Measurements from ENCODE around the gene RIPOR2. TPM values are rescaled to one million over a fixed set of nuclear protein-coding genes. Genes with fewer than 3 reads are reported as not detected.

Gene RIPOR2
- total and polyA plus RNA-seq, 4 donors, result 1.1 to 16.1 (median 6.1) TPM

- H3K27me3 ChIP-seq (ENCODE audit: control insufficient read depth in 1 of 2, insufficient read depth in 2 of 2, low read length in 1 of 2), result no peaks in the 10 kb centered on the region
- peaks cover 0 to 2% of the 10 kb centered on the region in 2 donors for H3K4me1 ChIP-seq (ENCODE audit: control insufficient read depth in 1 of 2, insufficient read depth in 2 of 2, low read length in 2 of 2)
- ATAC-seq (ENCODE audit: low FRiP score) (no peak), DNase-seq (no peak)
- WGBS, 2 donors, result 74 to 77% methylated on average over 6 of the region's 6 CpGs
- intact Hi-C loops (cut with DNase I), result no loop called here
- H3K4me3 ChIP-seq (ENCODE audit: low read length in 2 of 2), result no peak overlapping the region
- no peaks in the 10 kb centered on the region for H3K9me3 ChIP-seq (ENCODE audit: control insufficient read depth, low read length)
- H3K36me3 ChIP-seq (ENCODE audit: control insufficient read depth in 1 of 2, insufficient read depth in 2 of 2, low read length in 1 of 2), result no peaks in the 10 kb centered on the region
- H3K27ac ChIP-seq (ENCODE audit: low read depth in 1 of 2, low read length in 2 of 2), result no peak overlapping the region
Observed at GRCh38 chr6:24897186-24897585, 38.6 kb downstream of the RIPOR2 start.

DNA sequence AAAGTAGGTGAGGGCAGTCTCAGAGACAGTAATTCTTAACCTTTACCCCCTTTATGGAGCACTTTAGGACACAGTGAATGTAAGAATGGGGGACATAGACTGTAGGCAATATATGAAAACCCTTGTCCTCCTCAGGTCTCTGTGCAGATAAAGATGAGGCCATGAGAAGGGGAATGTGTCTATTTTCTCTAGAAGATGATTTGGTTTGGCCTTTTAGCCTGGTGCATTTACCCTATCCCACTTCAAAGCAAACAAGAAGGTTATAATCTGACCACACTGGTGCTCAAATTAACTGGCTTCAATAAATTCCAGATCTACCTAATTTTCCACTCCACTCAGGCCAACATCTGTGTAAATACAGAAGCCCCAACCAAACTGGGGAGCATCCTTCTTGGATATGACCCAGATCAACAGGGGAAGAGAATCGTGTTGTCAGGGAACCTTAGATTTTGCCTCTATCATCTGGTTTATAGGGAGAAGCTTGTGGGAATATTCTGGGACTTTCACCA lies 42.4 kb downstream of the RIPOR2 start:
- DNase-seq (no peak), ATAC-seq (ENCODE audit: low FRiP score) (no peak)
- Histone ChIP-seq H3K36me3 (ENCODE audit: control insufficient read depth in 1 of 2, insufficient read depth in 2 of 2, low read length in 1 of 2) (no peaks in the 10 kb centered on the region), H3K4me3 (ENCODE audit: low read length in 2 of 2) (no peak overlapping the region), H3K9me3 (ENCODE audit: control insufficient read depth, low read length) (no peaks in the 10 kb centered on the region), H3K27me3 (ENCODE audit: control insufficient read depth in 1 of 2, insufficient read depth in 2 of 2, low read length in 1 of 2) (no peaks in the 10 kb centered on the region), H3K4me1 (ENCODE audit: control insufficient read depth in 1 of 2, insufficient read depth in 2 of 2, low read length in 2 of 2) (no peaks in the 10 kb centered on the region), H3K27ac (ENCODE audit: low read depth in 1 of 2, low read length in 2 of 2) (no peak overlapping the region)
- intact Hi-C loops (cut with DNase I), result no loop called here
- WGBS, 2 donors, result 90 to 98% methylated on average over 1 of the region's 1 CpG

GRCh38 chr6:24891004-24891403 lies 44.8 kb downstream of the RIPOR2 start:
- ATAC-seq (ENCODE audit: low FRiP score) (no peak), DNase-seq (no peak)
- Histone ChIP-seq H3K4me1 (ENCODE audit: control insufficient read depth in 1 of 2, insufficient read depth in 2 of 2, low read length in 2 of 2) (no peaks in the 10 kb centered on the region), H3K36me3 (ENCODE audit: control insufficient read depth in 1 of 2, insufficient read depth in 2 of 2, low read length in 1 of 2) (no peaks in the 10 kb centered on the region), H3K4me3 (ENCODE audit: low read length in 2 of 2) (no peak overlapping the region), H3K9me3 (ENCODE audit: control insufficient read depth, low read length) (no peaks in the 10 kb centered on the region), H3K27ac (ENCODE audit: low read depth in 1 of 2, low read length in 2 of 2) (no peak overlapping the region), H3K27me3 (ENCODE audit: control insufficient read depth in 1 of 2, insufficient read depth in 2 of 2, low read length in 1 of 2) (no peaks in the 10 kb centered on the region)
- 75 to 83% methylated on average over 3 of the region's 3 CpGs for WGBS, 2 donors
- intact Hi-C loops (cut with DNase I), result no loop called here

GRCh38 chr6:24890471-24890870 lies 45.3 kb downstream of the RIPOR2 start:
- intact Hi-C loops (cut with DNase I), result no loop called here
- Histone ChIP-seq H3K9me3 (ENCODE audit: control insufficient read depth, low read length) (no peaks in the 10 kb centered on the region), H3K36me3 (ENCODE audit: control insufficient read depth in 1 of 2, insufficient read depth in 2 of 2, low read length in 1 of 2) (no peaks in the 10 kb centered on the region), H3K27ac (ENCODE audit: low read depth in 1 of 2, low read length in 2 of 2) (no peak overlapping the region), H3K27me3 (ENCODE audit: control insufficient read depth in 1 of 2, insufficient read depth in 2 of 2, low read length in 1 of 2) (no peaks in the 10 kb centered on the region), H3K4me1 (ENCODE audit: control insufficient read depth in 1 of 2, insufficient read depth in 2 of 2, low read length in 2 of 2) (no peaks in the 10 kb centered on the region), H3K4me3 (ENCODE audit: low read length in 2 of 2) (no peak overlapping the region)
- ATAC-seq (ENCODE audit: low FRiP score) (no peak), DNase-seq (no peak)
- WGBS, 2 donors, result 92 to 100% methylated on average over 1 of the region's 1 CpG

DNA sequence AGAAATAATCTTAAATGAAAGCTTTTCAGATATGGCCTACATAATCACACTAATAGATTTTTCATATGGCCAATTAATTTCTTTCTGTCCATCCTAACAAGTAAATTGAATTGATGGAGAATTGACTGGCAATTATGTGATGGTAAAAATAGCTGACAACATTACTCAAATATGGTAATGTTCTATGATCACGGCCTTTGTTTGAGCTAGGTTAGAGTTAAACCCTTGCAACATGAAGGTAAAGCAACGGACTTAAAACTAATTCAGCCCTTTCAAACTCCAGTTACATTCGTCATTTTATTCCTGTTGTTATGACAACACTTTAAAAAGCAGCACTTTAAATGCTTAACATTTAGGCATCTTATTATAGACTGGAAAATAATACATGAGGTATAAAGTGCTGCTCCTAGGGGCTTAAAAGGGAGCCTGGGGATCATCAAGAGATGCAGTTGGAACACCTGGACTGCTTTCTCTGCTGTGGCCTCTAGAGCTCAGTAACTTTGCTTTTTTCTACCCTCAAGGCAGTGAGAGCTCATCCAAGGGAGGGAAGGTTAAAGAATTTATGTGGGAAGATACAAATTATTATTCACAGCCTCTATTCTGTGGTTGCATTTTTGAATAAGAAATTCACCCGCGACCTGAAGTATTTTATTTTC lies 46.9 kb downstream of the RIPOR2 start:
- intact Hi-C loops (cut with DNase I), result no loop called here
- no peak for DNase-seq
- no peak overlapping the region for H3K4me3 ChIP-seq (ENCODE audit: low read length in 2 of 2)
- H3K4me1 ChIP-seq (ENCODE audit: control insufficient read depth in 1 of 2, insufficient read depth in 2 of 2, low read length in 2 of 2), result no peaks in the 10 kb centered on the region
- ATAC-seq (ENCODE audit: low FRiP score), result no peak
- no peaks in the 10 kb centered on the region for H3K36me3 ChIP-seq (ENCODE audit: control insufficient read depth in 1 of 2, insufficient read depth in 2 of 2, low read length in 1 of 2)
- WGBS, 2 donors, result 87 to 88% methylated on average over 5 of the region's 5 CpGs
- no peak overlapping the region for H3K27ac ChIP-seq (ENCODE audit: low read depth in 1 of 2, low read length in 2 of 2)
- no peaks in the 10 kb centered on the region for H3K9me3 ChIP-seq (ENCODE audit: control insufficient read depth, low read length)
- H3K27me3 ChIP-seq (ENCODE audit: control insufficient read depth in 1 of 2, insufficient read depth in 2 of 2, low read length in 1 of 2), result no peaks in the 10 kb centered on the region

GRCh38 chr6:24887545-24888140 lies 48.1 kb downstream of the RIPOR2 start:
- intact Hi-C loops (cut with DNase I), result no loop called here
- WGBS, 2 donors, result 85 to 88% methylated on average over 3 of the region's 3 CpGs
- no peak for ATAC-seq (ENCODE audit: low FRiP score)
- Histone ChIP-seq H3K9me3 (ENCODE audit: control insufficient read depth, low read length) (no peaks in the 10 kb centered on the region), H3K4me3 (ENCODE audit: low read length in 2 of 2) (no peak overlapping the region), H3K27me3 (ENCODE audit: control insufficient read depth in 1 of 2, insufficient read depth in 2 of 2, low read length in 1 of 2) (no peaks in the 10 kb centered on the region), H3K36me3 (ENCODE audit: control insufficient read depth in 1 of 2, insufficient read depth in 2 of 2, low read length in 1 of 2) (no peaks in the 10 kb centered on the region), H3K27ac (ENCODE audit: low read depth in 1 of 2, low read length in 2 of 2) (no peak overlapping the region), H3K4me1 (ENCODE audit: control insufficient read depth in 1 of 2, insufficient read depth in 2 of 2, low read length in 2 of 2) (no peaks in the 10 kb centered on the region)
- DNase-seq, result no peak

- H3K36me3 ChIP-seq (ENCODE audit: control insufficient read depth in 1 of 2, insufficient read depth in 2 of 2, low read length in 1 of 2), result no peaks in the 10 kb centered on the region
- ATAC-seq (ENCODE audit: low FRiP score) (no peak), DNase-seq (no peak)
- H3K27me3 ChIP-seq (ENCODE audit: control insufficient read depth in 1 of 2, insufficient read depth in 2 of 2, low read length in 1 of 2), result no peaks in the 10 kb centered on the region
- H3K4me1 ChIP-seq (ENCODE audit: control insufficient read depth in 1 of 2, insufficient read depth in 2 of 2, low read length in 2 of 2), result no peaks in the 10 kb centered on the region
- whole genome bisulfite sequencing, 2 donors, result 79 to 86% methylated on average over 5 of the region's 5 CpGs
- H3K4me3 ChIP-seq (ENCODE audit: low read length in 2 of 2), result no peak overlapping the region
- no peaks in the 10 kb centered on the region for H3K9me3 ChIP-seq (ENCODE audit: control insufficient read depth, low read length)
- intact Hi-C loops (cut with DNase I), result no loop called here
- H3K27ac ChIP-seq (ENCODE audit: low read depth in 1 of 2, low read length in 2 of 2), result no peak overlapping the region
Observed at GRCh38 chr6:24883618-24884017, 52.1 kb downstream of the RIPOR2 start.

GRCh38 chr6:24882835-24883555 lies 52.8 kb downstream of the RIPOR2 start:
- Histone ChIP-seq H3K27me3 (ENCODE audit: control insufficient read depth in 1 of 2, insufficient read depth in 2 of 2, low read length in 1 of 2) (no peaks in the 10 kb centered on the region), H3K9me3 (ENCODE audit: control insufficient read depth, low read length) (no peaks in the 10 kb centered on the region), H3K27ac (ENCODE audit: low read depth in 1 of 2, low read length in 2 of 2) (no peak overlapping the region), H3K4me3 (ENCODE audit: low read length in 2 of 2) (no peak overlapping the region), H3K36me3 (ENCODE audit: control insufficient read depth in 1 of 2, insufficient read depth in 2 of 2, low read length in 1 of 2) (no peaks in the 10 kb centered on the region), H3K4me1 (ENCODE audit: control insufficient read depth in 1 of 2, insufficient read depth in 2 of 2, low read length in 2 of 2) (no peaks in the 10 kb centered on the region)
- no peak for ATAC-seq (ENCODE audit: low FRiP score)
- WGBS, 2 donors, result 89 to 90% methylated on average over 7 of the region's 7 CpGs
- intact Hi-C loops (cut with DNase I), result no loop called here
- no peak for DNase-seq

DNA sequence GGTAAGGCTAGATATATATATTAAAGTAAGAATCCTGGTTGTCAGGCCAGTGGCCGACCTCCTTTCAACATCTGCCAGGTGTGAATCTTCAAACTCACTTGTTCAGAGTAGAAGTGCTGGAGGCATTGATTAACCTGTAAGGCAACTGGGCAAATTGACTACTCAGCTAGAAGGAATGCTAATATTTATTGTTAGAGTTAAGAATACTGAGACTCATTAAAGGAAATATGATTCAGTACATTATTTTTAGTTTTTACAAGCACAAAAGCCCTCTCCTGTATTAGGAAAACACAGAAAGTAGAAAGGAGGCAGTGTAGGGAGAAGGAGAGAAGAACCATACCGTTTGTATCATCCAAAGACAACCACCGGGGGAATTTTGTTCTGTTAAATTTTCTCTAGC lies 53.5 kb downstream of the RIPOR2 start:
- Histone ChIP-seq H3K36me3 (ENCODE audit: control insufficient read depth in 1 of 2, insufficient read depth in 2 of 2, low read length in 1 of 2) (no peaks in the 10 kb centered on the region), H3K4me3 (ENCODE audit: low read length in 2 of 2) (no peak overlapping the region), H3K9me3 (ENCODE audit: control insufficient read depth, low read length) (no peaks in the 10 kb centered on the region), H3K4me1 (ENCODE audit: control insufficient read depth in 1 of 2, insufficient read depth in 2 of 2, low read length in 2 of 2) (no peaks in the 10 kb centered on the region), H3K27me3 (ENCODE audit: control insufficient read depth in 1 of 2, insufficient read depth in 2 of 2, low read length in 1 of 2) (no peaks in the 10 kb centered on the region), H3K27ac (ENCODE audit: low read depth in 1 of 2, low read length in 2 of 2) (no peak overlapping the region)
- 85 to 88% methylated on average over 3 of the region's 3 CpGs for WGBS, 2 donors
- ATAC-seq (ENCODE audit: low FRiP score) (no peak), DNase-seq (no peak)
- intact Hi-C loops (cut with DNase I), result no loop called here

All from aorta (tissue), 5 donors.